Liver (tissue), 9 donors: ENCODE data around the gene REEP1. TPM values are rescaled to one million over a fixed set of nuclear protein-coding genes. Genes with fewer than 3 reads are reported as not detected.

Source experiments
- DNase-seq: peaks from one replicate; pipeline ENCODE4 v3.0.0-alpha.2; 2017; ENCODE audit warnings: low spot score
- H3K27ac ChIP-seq, 2 donors: one replicate each; pipeline ENCODE4 v1.7.0; 2013; ENCODE audit warnings: inconsistent platforms in 2 of 2, low read length in 2 of 2, control low read depth in 1 of 2, low read depth in 1 of 2, mild to moderate bottlenecking in 1 of 2
- H3K27me3 ChIP-seq, 4 donors: one replicate each; pipeline versions ENCODE4 v1.6.1 to v1.7.0; 2013; ENCODE audit warnings: low read length in 3 of 4, inconsistent platforms in 1 of 4, mild to moderate bottlenecking in 1 of 4, moderate library complexity in 1 of 4; ENCODE audit not compliant: control insufficient read depth in 4 of 4, insufficient read depth in 4 of 4
- H3K36me3 ChIP-seq, 4 donors: one replicate each; pipeline versions ENCODE4 v1.6.1 to v1.7.0; 2013; ENCODE audit warnings: low read length in 3 of 4, mild to moderate bottlenecking in 3 of 4, low read depth in 1 of 4, moderate library complexity in 1 of 4; ENCODE audit not compliant: control insufficient read depth in 4 of 4, insufficient read depth in 3 of 4
- H3K4me1 ChIP-seq, 4 donors: one replicate each; pipeline versions ENCODE4 v1.6.1 to v1.7.0; 2013; ENCODE audit warnings: low read length in 3 of 4, mild to moderate bottlenecking in 3 of 4, moderate library complexity in 1 of 4; ENCODE audit not compliant: control insufficient read depth in 4 of 4, insufficient read depth in 4 of 4
- H3K4me3 ChIP-seq, 3 donors: one replicate each; pipeline versions ENCODE4 v1.6.1 to v1.7.0; 2013; ENCODE audit warnings: low read length in 3 of 3, control low read depth in 1 of 3, low read depth in 1 of 3, mild to moderate bottlenecking in 1 of 3
- H3K9ac ChIP-seq, 2 donors: one replicate each; pipeline ENCODE4 v1.7.0; 2013; ENCODE audit warnings: low read length in 2 of 2, mild to moderate bottlenecking in 2 of 2, moderate library complexity in 2 of 2, control low read depth in 1 of 2, low read depth in 1 of 2
- H3K9me3 ChIP-seq, 4 donors: one replicate each; pipeline versions ENCODE4 v1.6.1 to v1.7.0; 2013; ENCODE audit warnings: low read length in 3 of 4; ENCODE audit not compliant: control insufficient read depth in 4 of 4
- EGR1 ChIP-seq, 2 donors: IDR thresholded peaks; 2 replicates each; pipeline ENCODE4 v1.6.1; 2016 to 2018; ENCODE audit warnings: antibody characterized with exemption in 2 of 2, low read depth in 2 of 2
- FOXA1 ChIP-seq: IDR thresholded peaks from 2 replicates; pipeline ENCODE4 v1.6.1; 2016; ENCODE audit warnings: antibody characterized with exemption
- HNF4A ChIP-seq, 2 donors: conservative IDR thresholded peaks; 2 replicates each; pipeline ENCODE4 v1.6.1; 2016; ENCODE audit warnings: antibody characterized with exemption in 2 of 2, mild to moderate bottlenecking in 2 of 2
- NR2F2 ChIP-seq: IDR thresholded peaks from 2 replicates; pipeline ENCODE4 v1.6.1; 2016; ENCODE audit warnings: antibody characterized with exemption
- RAD21 ChIP-seq, 2 donors: IDR thresholded peaks; 2 replicates each; pipeline ENCODE4 v1.6.1; 2016; ENCODE audit warnings: antibody characterized with exemption in 2 of 2, mild to moderate bottlenecking in 2 of 2
- SP1 ChIP-seq: IDR thresholded peaks from 2 replicates; pipeline ENCODE4 v1.6.1; 2018; ENCODE audit warnings: antibody characterized with exemption, mild to moderate bottlenecking
- TAF1 ChIP-seq: conservative IDR thresholded peaks from 2 replicates; pipeline ENCODE4 v1.6.1; 2016; ENCODE audit warnings: antibody characterized with exemption, mild to moderate bottlenecking
- YY1 ChIP-seq: IDR thresholded peaks from 2 replicates; pipeline ENCODE4 v1.6.1; 2016; ENCODE audit warnings: antibody characterized with exemption, mild to moderate bottlenecking
- WGBS: extraction: QIAGEN DNeasy Blood & Tissue Kit; methylation state at CpG from one replicate; pipeline ENCODE4 v1.1.7; 2013; 5-methylcytosine and 5-hydroxymethylcytosine counted together
- polyA plus RNA-seq, 2 donors: library from polyadenylated mRNA; stranded (reverse) in 1 of 2; unstranded in 1 of 2; fragments of 200-250 nt in 1 of 2; fragments of >200 nt in 1 of 2; fragmentation: Nextera tagmentation in 1 of 2; extraction: Ambion mirVana in 1 of 2; gene quantifications; one replicate each; pipeline versions ENCODE4 v1.2.1 to v1.2.3, GENCODE V29; 2013 to 2015
- total RNA-seq, 2 donors: library from RNA; depleted of rRNA; stranded (reverse); fragments of >200 nt; gene quantifications; one replicate each; pipeline ENCODE4 v1.2.3, GENCODE V29; 2014
- TF ChIP-seq, protein P1 (sequence below): fragments of 150-350 bp; IDR thresholded peaks from 2 replicates; pipeline ENCODE4 v1.5.1; 2017; ENCODE audit warnings: improper control_type of control experiment, low read depth, low read length; ENCODE audit not compliant: missing input control
- TF ChIP-seq, protein P2 (sequence below): IDR thresholded peaks from 2 replicates; pipeline ENCODE4 v1.6.1; 2016; ENCODE audit warnings: antibody characterized with exemption
- TF ChIP-seq, protein P3 (sequence below): IDR thresholded peaks from 2 replicates; pipeline ENCODE4 v1.6.1; 2016; ENCODE audit warnings: antibody characterized with exemption, mild to moderate bottlenecking
- TF ChIP-seq, protein P4 (sequence below): IDR thresholded peaks from 2 replicates; pipeline ENCODE4 v1.6.1; 2016; ENCODE audit warnings: antibody characterized with exemption
- TF ChIP-seq, protein P5 (sequence below): IDR thresholded peaks from 2 replicates; pipeline ENCODE4 v1.6.1; 2016; ENCODE audit warnings: antibody characterized with exemption
- donor health status: healthy.
- donor health status: healthy.
- donor health status: healthy.
- donor health status: healthy.
- donor health status: healthy.

REEP1 gene
- total and polyA plus RNA-seq, 4 donors, result 0.46 to 1.7 (median 0.89) TPM

DNA sequence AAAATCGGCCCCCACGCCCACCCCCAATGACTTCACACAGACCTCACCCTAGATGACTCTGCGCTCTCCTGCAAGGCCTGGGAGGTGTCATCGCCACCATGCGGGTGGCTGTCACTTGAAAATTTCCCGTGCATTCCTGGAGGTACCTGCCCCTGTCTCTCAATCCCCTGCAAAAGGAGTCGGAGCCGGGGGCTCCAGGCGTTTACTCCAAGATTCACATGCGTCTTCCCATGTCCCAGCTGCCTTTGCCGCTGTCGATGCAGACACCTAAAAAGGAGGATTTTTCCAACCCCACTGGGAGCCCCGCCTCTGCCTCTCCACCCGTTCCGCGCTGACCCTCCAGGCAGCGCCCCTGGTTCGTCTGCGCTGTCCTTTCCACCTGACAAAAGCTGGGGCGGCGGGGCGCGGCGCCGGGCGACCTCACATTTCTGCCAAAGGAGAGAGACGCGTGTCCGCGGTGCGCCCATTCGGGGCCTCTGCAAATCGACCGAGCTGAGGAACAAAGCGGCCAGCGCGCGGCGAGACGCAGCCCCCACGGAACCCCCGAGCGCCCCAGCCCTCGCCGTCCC is 667 bp downstream of the REEP1 start (continued):
- TF ChIP-seq, protein P1, sequence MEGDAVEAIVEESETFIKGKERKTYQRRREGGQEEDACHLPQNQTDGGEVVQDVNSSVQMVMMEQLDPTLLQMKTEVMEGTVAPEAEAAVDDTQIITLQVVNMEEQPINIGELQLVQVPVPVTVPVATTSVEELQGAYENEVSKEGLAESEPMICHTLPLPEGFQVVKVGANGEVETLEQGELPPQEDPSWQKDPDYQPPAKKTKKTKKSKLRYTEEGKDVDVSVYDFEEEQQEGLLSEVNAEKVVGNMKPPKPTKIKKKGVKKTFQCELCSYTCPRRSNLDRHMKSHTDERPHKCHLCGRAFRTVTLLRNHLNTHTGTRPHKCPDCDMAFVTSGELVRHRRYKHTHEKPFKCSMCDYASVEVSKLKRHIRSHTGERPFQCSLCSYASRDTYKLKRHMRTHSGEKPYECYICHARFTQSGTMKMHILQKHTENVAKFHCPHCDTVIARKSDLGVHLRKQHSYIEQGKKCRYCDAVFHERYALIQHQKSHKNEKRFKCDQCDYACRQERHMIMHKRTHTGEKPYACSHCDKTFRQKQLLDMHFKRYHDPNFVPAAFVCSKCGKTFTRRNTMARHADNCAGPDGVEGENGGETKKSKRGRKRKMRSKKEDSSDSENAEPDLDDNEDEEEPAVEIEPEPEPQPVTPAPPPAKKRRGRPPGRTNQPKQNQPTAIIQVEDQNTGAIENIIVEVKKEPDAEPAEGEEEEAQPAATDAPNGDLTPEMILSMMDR, result no peak
- no peak for TF ChIP-seq RAD21 (IDR thresholded peaks at IDR 0.05)

DNA sequence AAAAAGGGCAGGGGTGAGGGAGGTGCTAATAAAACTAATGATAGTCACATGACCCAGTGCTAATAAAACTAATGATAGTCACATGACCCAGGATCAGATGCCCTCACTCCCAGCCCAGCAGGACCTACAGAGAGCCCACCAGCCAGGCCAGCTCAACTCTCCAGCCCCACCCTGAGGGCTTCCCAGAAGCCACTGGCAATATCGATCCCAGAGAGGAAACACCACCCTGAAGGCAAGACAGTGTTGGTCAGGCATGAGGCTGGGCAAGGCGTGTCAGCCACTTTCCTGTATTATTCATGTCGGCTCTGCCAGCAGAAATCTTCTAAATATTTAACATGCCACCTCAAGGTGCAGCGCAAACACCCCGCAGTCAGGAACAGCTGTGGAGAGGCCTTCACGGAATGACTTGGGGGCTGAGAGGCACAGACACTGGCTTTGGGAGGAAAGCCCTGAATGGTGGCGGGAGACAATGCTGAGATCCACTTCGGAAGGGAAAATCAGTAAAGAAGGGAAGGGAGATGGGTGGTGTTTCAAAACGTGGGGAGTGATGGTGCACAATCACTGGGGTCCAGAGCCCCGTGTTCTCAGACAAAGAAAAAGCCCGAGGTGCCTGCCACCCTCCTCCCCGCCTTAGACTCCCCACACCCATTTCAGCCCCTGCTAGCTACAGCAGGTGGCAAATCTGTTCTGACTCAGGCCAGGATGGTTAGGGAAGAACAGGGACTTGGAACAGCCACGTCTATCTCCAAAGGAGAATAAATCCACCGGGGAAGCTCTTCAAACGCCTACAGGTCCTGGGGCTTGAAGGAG is 1.4 kb downstream of the REEP1 start:
- Histone ChIP-seq H3K4me1 (peaks cover 9 to 15% (median 13%) of the 10 kb centered on the region in 4 donors), H3K27ac (no peak overlapping the region), H3K4me3 (peak overlapping the region in 1 of 3 donors; percentile 78), H3K9ac (no peak overlapping the region), H3K36me3 (no peaks in the 10 kb centered on the region), H3K9me3 (peaks cover 0 to under 1% (median 0%) of the 10 kb centered on the region in 4 donors), H3K27me3 (peaks cover 0 to 5% (median 4%) of the 10 kb centered on the region in 4 donors)
- no peak for DNase-seq
- no peak for TF ChIP-seq TAF1
- TF ChIP-seq SP1, result no peak
- no peak for TF ChIP-seq NR2F2
- no peak for TF ChIP-seq EGR1 (IDR thresholded peaks at IDR 0.05; ENCODE audit: low read depth in 2 of 2)
- TF ChIP-seq, protein P2, sequence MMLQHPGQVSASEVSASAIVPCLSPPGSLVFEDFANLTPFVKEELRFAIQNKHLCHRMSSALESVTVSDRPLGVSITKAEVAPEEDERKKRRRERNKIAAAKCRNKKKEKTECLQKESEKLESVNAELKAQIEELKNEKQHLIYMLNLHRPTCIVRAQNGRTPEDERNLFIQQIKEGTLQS, result no peak
- TF ChIP-seq RAD21 (IDR thresholded peaks at IDR 0.05), result no peak
- no peak for TF ChIP-seq FOXA1
- TF ChIP-seq, protein P3, sequence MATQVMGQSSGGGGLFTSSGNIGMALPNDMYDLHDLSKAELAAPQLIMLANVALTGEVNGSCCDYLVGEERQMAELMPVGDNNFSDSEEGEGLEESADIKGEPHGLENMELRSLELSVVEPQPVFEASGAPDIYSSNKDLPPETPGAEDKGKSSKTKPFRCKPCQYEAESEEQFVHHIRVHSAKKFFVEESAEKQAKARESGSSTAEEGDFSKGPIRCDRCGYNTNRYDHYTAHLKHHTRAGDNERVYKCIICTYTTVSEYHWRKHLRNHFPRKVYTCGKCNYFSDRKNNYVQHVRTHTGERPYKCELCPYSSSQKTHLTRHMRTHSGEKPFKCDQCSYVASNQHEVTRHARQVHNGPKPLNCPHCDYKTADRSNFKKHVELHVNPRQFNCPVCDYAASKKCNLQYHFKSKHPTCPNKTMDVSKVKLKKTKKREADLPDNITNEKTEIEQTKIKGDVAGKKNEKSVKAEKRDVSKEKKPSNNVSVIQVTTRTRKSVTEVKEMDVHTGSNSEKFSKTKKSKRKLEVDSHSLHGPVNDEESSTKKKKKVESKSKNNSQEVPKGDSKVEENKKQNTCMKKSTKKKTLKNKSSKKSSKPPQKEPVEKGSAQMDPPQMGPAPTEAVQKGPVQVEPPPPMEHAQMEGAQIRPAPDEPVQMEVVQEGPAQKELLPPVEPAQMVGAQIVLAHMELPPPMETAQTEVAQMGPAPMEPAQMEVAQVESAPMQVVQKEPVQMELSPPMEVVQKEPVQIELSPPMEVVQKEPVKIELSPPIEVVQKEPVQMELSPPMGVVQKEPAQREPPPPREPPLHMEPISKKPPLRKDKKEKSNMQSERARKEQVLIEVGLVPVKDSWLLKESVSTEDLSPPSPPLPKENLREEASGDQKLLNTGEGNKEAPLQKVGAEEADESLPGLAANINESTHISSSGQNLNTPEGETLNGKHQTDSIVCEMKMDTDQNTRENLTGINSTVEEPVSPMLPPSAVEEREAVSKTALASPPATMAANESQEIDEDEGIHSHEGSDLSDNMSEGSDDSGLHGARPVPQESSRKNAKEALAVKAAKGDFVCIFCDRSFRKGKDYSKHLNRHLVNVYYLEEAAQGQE, result no peak
- TF ChIP-seq, protein P4, sequence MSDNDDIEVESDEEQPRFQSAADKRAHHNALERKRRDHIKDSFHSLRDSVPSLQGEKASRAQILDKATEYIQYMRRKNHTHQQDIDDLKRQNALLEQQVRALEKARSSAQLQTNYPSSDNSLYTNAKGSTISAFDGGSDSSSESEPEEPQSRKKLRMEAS, result no peak
- TF ChIP-seq HNF4A (conservative IDR thresholded peaks at IDR 0.05), result no peak
- TF ChIP-seq YY1, result no peak
- TF ChIP-seq, protein P5, sequence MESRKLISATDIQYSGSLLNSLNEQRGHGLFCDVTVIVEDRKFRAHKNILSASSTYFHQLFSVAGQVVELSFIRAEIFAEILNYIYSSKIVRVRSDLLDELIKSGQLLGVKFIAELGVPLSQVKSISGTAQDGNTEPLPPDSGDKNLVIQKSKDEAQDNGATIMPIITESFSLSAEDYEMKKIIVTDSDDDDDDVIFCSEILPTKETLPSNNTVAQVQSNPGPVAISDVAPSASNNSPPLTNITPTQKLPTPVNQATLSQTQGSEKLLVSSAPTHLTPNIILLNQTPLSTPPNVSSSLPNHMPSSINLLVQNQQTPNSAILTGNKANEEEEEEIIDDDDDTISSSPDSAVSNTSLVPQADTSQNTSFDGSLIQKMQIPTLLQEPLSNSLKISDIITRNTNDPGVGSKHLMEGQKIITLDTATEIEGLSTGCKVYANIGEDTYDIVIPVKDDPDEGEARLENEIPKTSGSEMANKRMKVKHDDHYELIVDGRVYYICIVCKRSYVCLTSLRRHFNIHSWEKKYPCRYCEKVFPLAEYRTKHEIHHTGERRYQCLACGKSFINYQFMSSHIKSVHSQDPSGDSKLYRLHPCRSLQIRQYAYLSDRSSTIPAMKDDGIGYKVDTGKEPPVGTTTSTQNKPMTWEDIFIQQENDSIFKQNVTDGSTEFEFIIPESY, result no peak
- WGBS, result 37% methylated on average over 15 of the region's 15 CpGs
